ENCODE results near the gene OR52H1.

The OR52H1 gene

DNA sequence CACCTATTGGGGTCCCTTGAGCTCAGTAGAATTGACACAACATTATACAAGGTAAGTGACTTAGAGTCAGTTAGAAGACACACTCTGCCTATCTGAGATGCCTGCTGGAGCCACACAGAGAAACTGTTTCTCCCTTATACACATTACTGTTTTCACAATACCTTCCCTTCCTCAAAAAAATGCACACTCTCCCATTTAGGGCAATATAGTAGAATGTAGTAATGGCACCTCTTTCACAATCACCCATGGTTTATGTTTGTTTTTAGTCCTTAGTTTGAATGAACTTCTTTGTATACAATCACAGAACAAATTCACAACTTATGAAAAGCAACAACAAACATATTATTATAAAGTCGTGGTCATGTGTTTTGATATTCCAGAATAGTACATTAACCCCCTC is 14.3 kb downstream of the OR52H1 start:
- DNase-seq (ENCODE audit: low spot score) (no peak), FAIRE-seq (no peak)

DNA sequence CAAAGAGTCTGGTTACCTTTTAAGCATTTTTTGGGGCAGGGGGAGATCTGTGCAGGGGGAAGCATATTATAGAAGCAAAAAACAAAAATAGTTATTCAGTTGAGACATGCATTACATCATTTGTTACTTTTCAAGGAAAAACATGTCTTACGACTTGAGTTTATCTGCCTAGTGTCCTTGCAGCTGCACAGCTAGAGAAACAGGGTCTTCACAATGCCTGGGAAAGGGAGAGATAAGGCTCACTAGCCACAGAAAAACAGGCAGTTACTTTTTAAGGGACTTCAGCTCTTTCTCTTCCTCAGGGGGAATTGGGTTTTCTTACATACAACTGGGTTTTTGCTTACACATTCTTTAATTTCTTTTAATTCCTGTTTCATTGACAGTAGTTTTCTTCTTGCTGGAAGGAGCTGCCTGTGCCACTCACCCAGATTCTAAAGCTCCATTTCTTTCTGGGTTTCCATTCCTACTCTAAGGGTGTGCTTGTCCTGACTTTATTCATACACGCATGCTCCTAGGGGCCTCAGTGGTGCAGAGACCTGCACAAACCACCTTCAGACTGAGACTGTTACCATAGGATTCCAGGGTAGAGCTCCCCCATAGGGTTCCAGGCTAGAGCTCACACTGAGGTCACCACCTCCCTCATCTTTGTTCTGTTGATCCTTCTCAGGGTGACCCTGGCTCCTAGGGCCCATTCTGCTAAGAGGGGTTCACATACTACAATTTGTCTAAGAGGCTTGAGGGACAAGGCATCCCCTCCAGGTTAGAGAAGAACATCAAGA is 17.1 kb downstream of the OR52H1 start:
- FAIRE-seq = no peak
- no peak for DNase-seq (ENCODE audit: low spot score)

DNA sequence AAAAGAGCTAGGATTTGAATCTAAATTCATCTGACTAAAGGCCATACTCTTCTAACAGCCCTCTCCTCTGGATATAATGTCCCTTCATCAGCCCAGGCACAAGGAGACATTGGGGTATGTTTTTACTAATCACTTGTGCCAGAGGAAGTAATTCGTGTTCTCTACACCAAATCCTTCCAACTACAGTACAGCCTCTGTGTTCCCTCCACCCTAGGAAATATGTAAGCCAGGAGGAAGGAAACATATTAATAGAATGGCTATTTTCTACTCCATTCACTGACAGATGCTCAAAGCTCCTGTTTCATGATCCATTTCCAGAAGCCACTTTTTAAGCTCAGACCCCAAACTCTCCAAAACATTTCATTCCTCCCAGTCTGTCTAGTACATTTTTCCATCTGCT is 19.8 kb downstream of the OR52H1 start:
- FAIRE-seq = no peak

DNA sequence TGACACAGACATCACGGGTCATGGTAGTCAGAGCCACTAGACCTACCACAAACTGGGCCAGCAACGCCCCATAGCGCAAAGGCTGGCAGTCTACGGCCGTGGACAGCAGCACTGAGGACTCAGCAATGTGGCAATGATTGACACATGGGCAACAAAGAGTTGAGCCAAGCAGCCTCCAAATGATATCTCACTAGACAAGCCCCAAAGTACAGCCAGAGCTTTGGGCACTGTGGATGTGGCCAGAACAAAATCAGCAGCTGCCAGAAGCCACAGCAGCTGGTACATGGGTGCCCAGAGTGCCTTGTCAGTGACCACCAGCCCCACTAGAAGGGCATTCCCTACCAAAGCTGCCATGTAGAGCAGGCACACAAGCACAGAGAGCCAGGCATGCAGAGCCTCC is 20.6 kb downstream of the OR52H1 start:
- DNase-seq (ENCODE audit: low spot score) (no peak), FAIRE-seq (no peak)

More for the DNA sequence above, 19.8 kb downstream of the OR52H1 start:
- DNase-seq (ENCODE audit: low spot score) = no peak

DNA sequence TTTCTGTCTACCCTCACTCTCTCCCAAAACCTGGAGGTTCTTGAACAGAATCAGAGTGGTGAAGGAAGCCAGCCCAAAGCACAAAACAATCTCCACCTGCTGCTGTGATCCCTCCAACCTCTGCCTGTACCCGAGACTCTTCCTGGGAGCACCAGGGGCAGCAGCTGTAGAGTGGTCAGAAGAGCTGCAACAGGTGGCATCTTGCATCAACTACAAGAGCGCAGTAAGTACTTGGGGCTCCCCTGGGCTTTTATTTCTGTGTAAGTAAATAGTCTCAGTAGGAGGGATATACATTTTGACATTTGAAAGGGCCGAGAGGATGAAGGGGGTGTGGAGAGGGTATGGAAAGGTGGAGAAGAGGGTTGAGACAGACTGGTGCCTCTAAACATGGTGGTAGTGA is 23.6 kb downstream of the OR52H1 start:
- no peak for FAIRE-seq

DNA sequence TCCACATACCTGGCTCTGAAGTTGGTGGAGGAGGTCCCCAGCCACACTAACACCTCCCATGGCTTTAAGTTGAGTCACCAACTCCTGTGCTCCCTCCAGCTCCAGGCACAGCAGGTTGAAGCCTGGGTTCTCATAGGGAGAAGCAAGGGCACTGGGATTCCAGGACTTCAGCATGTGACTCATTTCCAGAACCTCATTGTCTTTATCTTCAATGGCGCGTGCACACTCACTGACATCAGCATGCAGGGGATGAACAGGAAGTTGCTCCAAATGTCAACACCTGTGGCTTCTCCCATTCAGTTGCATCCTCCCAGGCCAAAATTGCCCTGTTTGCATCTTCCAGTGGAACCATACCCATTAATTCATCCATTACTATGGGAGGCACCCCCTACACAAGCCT is 26.0 kb downstream of the OR52H1 start:
- DNase-seq (ENCODE audit: low spot score) (peak; percentile 23), FAIRE-seq (no peak)

More for the DNA sequence above, 23.6 kb downstream of the OR52H1 start:
- DNase-seq (ENCODE audit: low spot score) = no peak

DNA sequence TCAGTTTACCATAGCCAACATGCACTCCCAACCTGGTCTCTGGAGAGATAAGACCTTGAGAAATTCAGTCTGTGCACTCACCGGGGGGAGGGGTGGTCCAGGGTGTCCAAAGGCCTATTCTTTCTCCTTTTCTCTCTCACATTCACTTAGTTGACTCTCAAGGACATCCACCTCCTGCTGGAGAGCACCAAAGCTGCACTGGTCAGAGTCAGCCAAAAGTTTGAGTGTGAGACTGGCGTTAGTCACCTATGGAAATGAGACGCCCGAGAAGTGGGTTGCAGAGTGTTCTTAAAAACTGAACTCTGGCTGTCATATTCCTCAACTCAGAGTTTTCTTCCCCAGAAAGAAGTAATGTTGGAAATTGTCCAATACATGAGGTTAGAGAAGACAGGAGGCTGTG is 26.8 kb downstream of the OR52H1 start:
- FAIRE-seq = no peak
- no peak for DNase-seq (ENCODE audit: low spot score)

DNA sequence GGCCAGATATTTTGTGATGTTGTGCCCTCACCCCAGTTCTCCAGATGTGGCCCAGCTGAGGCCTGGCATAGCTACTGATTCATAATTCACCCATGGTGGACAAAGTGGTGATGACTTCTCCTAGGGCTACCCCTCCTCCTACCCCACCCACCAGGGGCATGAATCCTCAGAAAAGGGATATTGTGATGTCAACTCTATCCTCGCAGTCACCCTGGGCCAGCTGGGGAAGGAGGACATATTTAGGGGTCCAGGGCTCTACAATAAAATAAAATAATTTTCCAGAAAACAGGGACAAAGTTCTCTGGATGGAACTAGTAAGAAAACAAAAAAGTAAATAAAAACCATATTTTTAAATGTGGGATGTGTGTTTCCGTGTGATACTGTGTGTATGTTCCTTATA is 31.7 kb downstream of the OR52H1 start, which contains the start of gene UBQLNL:
UBQLNL (minus strand) TSS at position 101 of the 400 bp plus-strand sequence. CDS start 258 bp downstream, outside the sequence.
- DNase-seq (ENCODE audit: low spot score) = no peak
- FAIRE-seq = no peak

DNA sequence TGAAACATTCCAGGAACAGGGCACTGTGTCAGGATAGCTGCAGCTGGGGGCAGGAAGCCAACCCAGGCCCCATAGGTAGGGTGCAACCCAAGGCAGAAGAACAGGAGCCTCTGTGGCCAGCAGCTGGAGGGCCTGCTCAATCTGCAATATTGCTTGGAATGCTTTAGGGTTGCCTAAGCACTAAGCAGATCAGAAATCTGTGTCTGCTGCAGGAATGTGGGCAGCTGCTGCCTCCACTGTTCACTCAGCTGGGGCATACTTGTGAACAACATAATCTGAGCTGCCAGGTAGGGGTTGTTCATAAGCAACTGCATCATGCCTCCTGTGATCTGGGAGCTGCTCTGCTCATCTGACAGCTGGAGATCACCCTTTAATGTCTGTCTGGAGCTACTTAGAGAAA is 33.5 kb downstream of the OR52H1 start:
- FAIRE-seq (no peak), DNase-seq (ENCODE audit: low spot score) (no peak)

DNA sequence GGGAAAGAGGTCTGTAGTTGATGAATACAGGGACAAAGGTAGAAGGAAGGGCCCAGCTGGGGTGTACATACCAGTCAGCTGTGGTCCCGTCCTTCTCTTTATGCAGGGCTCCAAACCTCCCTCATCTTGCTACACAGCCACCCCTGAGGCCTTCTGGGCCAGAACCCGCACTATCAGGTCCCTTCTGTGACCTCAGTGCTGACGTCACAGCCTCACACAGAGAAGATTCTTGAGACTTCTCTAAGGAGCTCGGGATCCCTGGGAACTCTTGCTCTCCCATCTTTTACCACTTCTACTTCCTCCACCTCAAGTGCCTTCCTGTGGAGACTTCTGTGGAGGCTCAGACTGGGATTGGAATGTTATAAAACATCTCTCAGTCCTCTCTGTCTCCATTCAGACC is 38.5 kb downstream of the OR52H1 start, which contains the start of gene UBQLN3:
UBQLN3 (minus strand) TSS at position 155 of the 400 bp plus-strand sequence. CDS start 399 bp downstream, outside the sequence.
- no peak for DNase-seq (ENCODE audit: low spot score)
- FAIRE-seq = no peak

DNA sequence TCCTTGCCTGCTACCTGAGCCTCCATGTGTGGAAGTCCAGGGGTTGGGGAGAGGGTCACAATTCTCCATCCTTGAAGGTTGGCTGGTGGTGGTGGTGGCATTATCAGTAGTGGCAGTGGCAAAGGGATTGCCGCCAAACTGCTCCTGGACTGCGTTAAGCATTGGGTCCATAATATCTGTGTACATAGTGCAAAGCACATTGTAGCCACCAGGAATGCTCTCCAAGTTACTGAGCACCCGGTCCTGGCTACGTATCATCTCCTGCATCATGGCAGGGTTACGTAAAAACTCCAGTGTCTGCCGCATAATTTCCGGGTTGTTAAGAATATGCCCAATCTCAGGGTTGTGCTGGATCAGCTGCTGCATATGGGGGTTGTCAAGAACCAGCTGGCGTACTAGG is 39.7 kb downstream of the OR52H1 start:
- DNase-seq (ENCODE audit: low spot score) (no peak), FAIRE-seq (no peak)

DNA sequence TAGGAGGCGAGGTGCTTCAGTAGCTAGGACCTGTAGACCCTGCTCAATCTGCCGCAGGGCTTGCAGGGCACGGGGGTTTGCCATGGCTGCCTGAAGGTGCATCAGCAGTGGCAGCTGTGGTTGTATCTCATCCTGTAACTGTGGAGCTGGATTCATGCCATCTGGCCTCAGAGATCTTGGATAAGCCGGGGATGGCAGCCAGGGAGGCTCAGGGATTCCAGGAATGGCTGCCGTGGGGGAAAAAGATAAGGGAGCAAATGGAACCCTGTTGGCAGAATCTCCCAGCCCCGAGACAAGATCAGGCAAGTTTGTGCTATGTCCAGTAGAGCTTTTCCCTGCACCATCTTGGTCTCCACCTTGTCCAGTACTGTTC is 40.4 kb downstream of the OR52H1 start:
- DNase-seq (ENCODE audit: low spot score) (no peak), FAIRE-seq (no peak)

DNA sequence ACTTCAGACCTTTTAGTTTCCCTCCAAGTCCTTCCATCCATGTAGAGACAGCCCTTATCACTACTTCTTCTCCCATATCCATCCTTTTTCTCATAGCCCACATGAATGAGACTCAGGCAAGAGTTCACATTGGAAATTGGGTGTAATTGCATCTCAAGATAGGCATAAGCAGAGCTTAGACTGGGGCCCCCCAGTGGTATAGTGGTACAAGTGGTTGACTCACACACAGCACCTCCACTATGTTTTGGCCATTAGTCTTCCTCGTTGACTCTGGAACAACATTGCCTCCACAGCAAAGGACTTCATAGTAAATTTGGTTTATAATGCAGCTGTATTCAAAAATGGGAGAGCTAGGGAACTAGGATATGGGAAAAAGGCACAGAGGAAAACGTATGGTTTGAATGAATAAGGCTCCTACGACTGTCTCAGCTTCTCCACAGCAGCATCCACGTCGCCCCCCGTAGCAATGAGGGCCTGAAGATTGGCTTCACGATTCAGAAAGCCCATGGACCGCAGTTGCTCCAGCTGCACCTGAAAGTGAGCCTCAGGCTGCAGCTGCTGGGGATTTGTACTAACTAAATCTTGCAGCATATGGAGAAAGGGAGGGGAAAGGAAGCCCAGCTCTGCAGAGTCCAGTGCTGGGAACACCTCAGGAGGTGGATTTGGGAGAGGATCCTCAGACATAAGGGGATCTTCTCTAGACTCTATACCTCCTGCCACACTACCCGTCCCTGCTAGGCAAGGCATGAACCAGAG is 41.0 kb downstream of the OR52H1 start:
- FAIRE-seq (no peak), DNase-seq (ENCODE audit: low spot score) (no peak)

DNA sequence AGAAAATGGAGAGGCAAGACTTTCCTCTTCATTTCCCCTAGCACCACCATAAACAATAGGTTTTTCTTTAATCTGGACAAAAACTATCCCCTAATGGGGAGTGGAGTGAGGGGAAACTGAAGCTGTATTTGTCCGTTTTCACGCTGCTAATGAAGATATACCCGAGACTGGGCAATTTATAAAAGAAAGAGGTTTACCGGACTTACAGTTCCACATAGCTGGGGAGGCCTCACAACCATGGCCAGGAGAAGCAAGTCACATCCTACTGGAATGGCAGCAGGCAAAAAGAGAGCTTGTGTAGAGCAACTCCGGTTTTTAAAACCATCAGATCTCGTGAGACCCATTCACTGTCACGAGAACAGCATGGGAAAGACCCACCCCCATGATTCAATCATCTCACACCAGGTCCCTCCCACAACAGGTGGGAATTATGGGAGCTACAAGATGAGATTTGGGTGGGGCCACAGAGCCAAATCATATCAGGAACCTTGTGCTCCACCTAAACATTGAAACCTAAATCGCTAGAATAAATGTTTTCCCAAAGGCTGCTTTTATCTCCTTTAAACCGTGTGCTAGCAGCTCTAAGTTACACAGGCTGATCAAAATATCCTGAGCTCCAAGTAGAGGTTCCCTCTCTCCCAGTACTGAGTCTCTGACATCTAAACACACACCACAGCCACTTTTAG is 42.8 kb downstream of the OR52H1 start:
- DNase-seq (ENCODE audit: low spot score) (no peak), FAIRE-seq (no peak)

DNA sequence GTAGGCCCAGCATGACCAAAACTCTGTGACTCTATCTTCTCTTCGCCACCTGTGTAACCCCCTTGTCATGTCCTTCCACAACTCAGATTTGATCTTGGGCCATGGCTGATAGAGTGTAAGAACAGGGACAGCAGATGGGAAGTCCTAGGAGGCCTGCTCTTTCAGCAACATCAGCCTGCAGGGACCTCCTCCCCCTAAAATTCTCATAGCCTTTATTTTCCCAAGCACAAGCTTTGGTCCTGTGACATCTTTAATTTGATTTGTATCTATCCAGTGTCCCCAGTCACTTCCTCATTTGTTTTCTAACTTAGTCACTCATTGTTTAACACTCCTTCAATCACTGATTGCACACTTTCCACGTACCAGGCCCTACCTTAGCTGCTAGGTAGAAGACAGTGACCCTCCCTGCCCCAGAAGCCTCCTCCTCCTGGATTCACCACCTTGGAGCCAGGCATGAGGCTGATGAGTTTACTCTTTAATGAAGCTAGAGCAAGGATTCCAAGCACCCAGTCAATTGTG is 43.9 kb downstream of the OR52H1 start:
- FAIRE-seq (no peak), DNase-seq (ENCODE audit: low spot score) (no peak)

DNA sequence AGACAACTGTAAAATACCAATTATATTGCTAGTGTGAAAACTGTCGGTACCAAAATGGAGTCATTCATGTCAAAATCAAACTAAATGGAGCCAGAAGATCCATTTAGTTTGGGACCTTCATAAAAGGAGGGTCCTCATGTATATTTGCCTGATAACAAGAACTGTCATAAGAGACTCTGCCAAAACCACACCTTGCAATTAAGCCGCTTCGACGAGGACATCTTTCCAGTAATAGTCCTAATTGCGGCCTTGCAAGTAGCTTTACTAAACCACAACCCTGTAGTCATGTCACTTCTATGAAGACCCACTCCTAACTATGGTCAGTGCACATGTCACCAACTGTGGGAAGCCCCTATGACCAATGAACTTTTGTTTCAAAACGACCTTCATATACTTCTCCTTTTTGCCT is 47.9 kb downstream of the OR52H1 start:
- FAIRE-seq (no peak), DNase-seq (ENCODE audit: low spot score) (no peak)

DNA sequence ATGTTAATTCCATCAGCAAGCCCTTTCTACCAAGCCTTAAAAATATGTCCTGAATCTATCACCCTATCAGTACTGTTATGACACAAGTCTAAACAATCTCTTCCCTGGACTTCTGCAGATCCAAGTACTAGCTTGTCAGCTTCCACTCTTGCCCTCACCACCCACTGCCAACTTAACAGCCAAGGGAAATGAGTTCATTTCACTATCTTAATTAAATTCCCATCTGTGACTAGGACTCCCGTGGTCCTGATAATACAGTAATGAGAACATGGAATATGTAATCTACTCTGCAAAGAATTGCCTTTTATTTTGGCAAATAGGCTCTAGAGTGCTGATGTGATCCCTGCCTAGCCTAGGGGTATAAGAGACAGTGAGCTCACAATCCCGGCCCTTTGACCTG is 48.7 kb downstream of the OR52H1 start:
- FAIRE-seq = no peak
- DNase-seq (ENCODE audit: low spot score) = no peak

All from RCC 7860 (cell line).